K562 (cell line): ENCODE results near the gene OSCP1. TPM values are rescaled to one million over a fixed set of nuclear protein-coding genes. Genes with fewer than 3 reads are reported as not detected.

Source experiments
- DNMT1 ChIP-seq: fragments of 450-650 bp; IDR thresholded peaks from 2 replicates; pipeline ENCODE4 v1.6.1; 2016; ENCODE audit warnings: antibody characterized with exemption, mild to moderate bottlenecking
- FOXK2 ChIP-seq, 2 experiments: fragments of 450-650 bp; IDR thresholded peaks in 1 of 2; conservative IDR thresholded peaks in 1 of 2; 2 replicates each; pipeline ENCODE4 v1.6.1; 2016; ENCODE audit warnings: low read depth in 2 of 2, mild to moderate bottlenecking in 1 of 2
- KLF1 ChIP-seq: fragments of 450-650 bp; IDR thresholded peaks from 2 replicates; pipeline ENCODE4 v1.6.1; 2016; ENCODE audit warnings: missing genetic modification characterization, missing compliant biosample characterization
- MEF2D ChIP-seq: conservative IDR thresholded peaks from 2 replicates; pipeline ENCODE4 v1.6.1; 2016; ENCODE audit warnings: low read depth, missing genetic modification characterization, missing compliant biosample characterization
- MGA ChIP-seq: fragments of 450-650 bp; IDR thresholded peaks from 2 replicates; pipeline ENCODE4 v1.6.1; 2016; ENCODE audit warnings: mild to moderate bottlenecking, moderate library complexity
- PPARD ChIP-seq: fragments of 250-450 bp; sonication (Bioruptor Pico); IDR thresholded peaks from 2 replicates; pipeline ENCODE4 v1.8.0; 2022; ENCODE audit warnings: inconsistent platforms, mild to moderate bottlenecking, moderate library complexity
- PTBP1 ChIP-seq: fragments of 200-400 bp; formaldehyde crosslinking; IDR thresholded peaks from 2 replicates; pipeline ENCODE4 v1.6.1; 2017; ENCODE audit warnings: low read depth, low read length
- RBM34 ChIP-seq: fragments of 200-400 bp; formaldehyde crosslinking; IDR thresholded peaks from 2 replicates; pipeline ENCODE4 v1.6.1; 2018; ENCODE audit warnings: low read length, borderline replicate concordance; ENCODE audit not compliant: insufficient read depth
- RCOR1 ChIP-seq, 2 experiments: IDR thresholded peaks; 2 replicates each; pipeline ENCODE4 v1.6.1; 2012; ENCODE audit warnings: low read depth in 2 of 2, low read length in 2 of 2, borderline replicate concordance in 1 of 2, improper control_type of control experiment in 1 of 2
- ZNF121 ChIP-seq: sonication (generic); formaldehyde crosslinking; conservative IDR thresholded peaks from 2 replicates; pipeline ENCODE4 v1.8.0; 2022; ENCODE audit warnings: missing genetic modification reagents
- ZNF165 ChIP-seq: fragments of 250-450 bp; sonication (Bioruptor Pico); IDR thresholded peaks from 2 replicates; pipeline ENCODE4 v1.4.0; 2020; ENCODE audit warnings: borderline replicate concordance
- ZNF668 ChIP-seq: fragments of 250-450 bp; sonication (Bioruptor Pico); IDR thresholded peaks from 2 replicates; pipeline ENCODE4 v1.8.0; 2022; ENCODE audit warnings: mild to moderate bottlenecking, inconsistent platforms
- ZNF699 ChIP-seq: fragments of 250-450 bp; sonication (Bioruptor Pico); IDR thresholded peaks from 2 replicates; pipeline ENCODE4 v1.8.0; 2021; ENCODE audit warnings: mild to moderate bottlenecking, moderate library complexity; ENCODE audit not compliant: insufficient replicate concordance
- polyA plus RNA-seq, 8 experiments: library from polyadenylated mRNA; depleted of rRNA in 4 of 8; stranded (reverse) in 5 of 8; unstranded in 3 of 8; fragments of >200 nt; fragmentation: Nextera tagmentation in 2 of 8; fragmentation: Illumina TruSeq in 1 of 8; extraction: Ambion mirVana in 2 of 8; extraction: Trizol in 1 of 8; gene quantifications; 2 replicates each; pipeline versions ENCODE4 v1.2.1 to v1.2.3, GENCODE V29; 2011 to 2014; ENCODE audit warnings: inconsistent platforms in 1 of 8, missing spikeins in 1 of 8
- total RNA-seq, 7 experiments: library from RNA; depleted of rRNA in 6 of 7; stranded (reverse); fragments of >200 nt in 6 of 7; fragmentation: Illumina TruSeq in 2 of 7; extraction: Trizol in 2 of 7; gene quantifications; 2 replicates each; pipeline versions ENCODE4 v1.2.1 to v1.2.3, GENCODE V29; 2011 to 2021; ENCODE audit warnings: low replicate concordance in 1 of 7
- TF ChIP-seq, protein P1 (sequence below), 3 experiments: IDR thresholded peaks in 2 of 3; conservative IDR thresholded peaks in 1 of 3; 2 replicates each; pipeline ENCODE4 v1.5.1; 2011 to 2012; ENCODE audit warnings: low read length in 3 of 3, mild to moderate bottlenecking in 3 of 3, control low read depth in 2 of 3, improper control_type of control experiment in 1 of 3, inconsistent platforms in 1 of 3, low read depth in 1 of 3, mixed read lengths in 1 of 3, moderate library complexity in 1 of 3; ENCODE audit not compliant: insufficient read depth in 2 of 3

OSCP1 gene
- total and polyA plus RNA-seq, 9 of the 15 experiments (the other 6 are each of a cell fraction or from before 2014, with no cell fraction given) = 0.15 to 0.40 (median 0.33) TPM; not detected in 5

GRCh38 chr1:36387141-36387949, 62.9 kb downstream of the OSCP1 start (continued):
- no peak for TF ChIP-seq KLF1
- no peak for TF ChIP-seq PPARD (CRISPR knock-in tag)
- TF ChIP-seq MEF2D (tag) = peak; percentile 66
- no peak for TF ChIP-seq ZNF121 (CRISPR knock-in tag)
- TF ChIP-seq, protein P1, sequence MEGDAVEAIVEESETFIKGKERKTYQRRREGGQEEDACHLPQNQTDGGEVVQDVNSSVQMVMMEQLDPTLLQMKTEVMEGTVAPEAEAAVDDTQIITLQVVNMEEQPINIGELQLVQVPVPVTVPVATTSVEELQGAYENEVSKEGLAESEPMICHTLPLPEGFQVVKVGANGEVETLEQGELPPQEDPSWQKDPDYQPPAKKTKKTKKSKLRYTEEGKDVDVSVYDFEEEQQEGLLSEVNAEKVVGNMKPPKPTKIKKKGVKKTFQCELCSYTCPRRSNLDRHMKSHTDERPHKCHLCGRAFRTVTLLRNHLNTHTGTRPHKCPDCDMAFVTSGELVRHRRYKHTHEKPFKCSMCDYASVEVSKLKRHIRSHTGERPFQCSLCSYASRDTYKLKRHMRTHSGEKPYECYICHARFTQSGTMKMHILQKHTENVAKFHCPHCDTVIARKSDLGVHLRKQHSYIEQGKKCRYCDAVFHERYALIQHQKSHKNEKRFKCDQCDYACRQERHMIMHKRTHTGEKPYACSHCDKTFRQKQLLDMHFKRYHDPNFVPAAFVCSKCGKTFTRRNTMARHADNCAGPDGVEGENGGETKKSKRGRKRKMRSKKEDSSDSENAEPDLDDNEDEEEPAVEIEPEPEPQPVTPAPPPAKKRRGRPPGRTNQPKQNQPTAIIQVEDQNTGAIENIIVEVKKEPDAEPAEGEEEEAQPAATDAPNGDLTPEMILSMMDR (IDR thresholded peaks at IDR 0.05 in 2 of 3, conservative IDR thresholded peaks at IDR 0.05 in 1 of 3; ENCODE audit: insufficient read depth in 2 of 3, low read depth in 1 of 3, low read length in 3 of 3) = 0 out of 6 replicates have a peak, but pooled peaks of 1 of the 3 experiments have one; percentile 2
- TF ChIP-seq PTBP1 = 0 out of 2 replicates have a peak, but pooled peaks have one; percentile 23
- TF ChIP-seq ZNF668 = 0 out of 2 replicates have a peak, but pooled peaks have one; percentile 39
- no peak for TF ChIP-seq RBM34
- peak; percentile 13; the same call in 1 of the 2 replicates for TF ChIP-seq ZNF165 (CRISPR knock-in tag)
- peak; percentile 41; the same call in 1 of the 2 replicates for TF ChIP-seq MGA
- TF ChIP-seq ZNF699 (CRISPR knock-in tag) = no peak
- no peak for TF ChIP-seq FOXK2 (conservative IDR thresholded peaks at IDR 0.05 in 1 of 2, IDR thresholded peaks at IDR 0.05 in 1 of 2; ENCODE audit: low read depth in 2 of 2)
- no peak for TF ChIP-seq DNMT1
- TF ChIP-seq RCOR1 (IDR thresholded peaks at IDR 0.05; ENCODE audit: borderline replicate concordance in 1 of 2, low read depth in 2 of 2, low read length in 2 of 2) = 0 out of 4 replicates have a peak, but pooled peaks of 1 of the 2 experiments have one; percentile 2
